ENCODE results near the gene GRIK1.

GRIK1 gene

DNA sequence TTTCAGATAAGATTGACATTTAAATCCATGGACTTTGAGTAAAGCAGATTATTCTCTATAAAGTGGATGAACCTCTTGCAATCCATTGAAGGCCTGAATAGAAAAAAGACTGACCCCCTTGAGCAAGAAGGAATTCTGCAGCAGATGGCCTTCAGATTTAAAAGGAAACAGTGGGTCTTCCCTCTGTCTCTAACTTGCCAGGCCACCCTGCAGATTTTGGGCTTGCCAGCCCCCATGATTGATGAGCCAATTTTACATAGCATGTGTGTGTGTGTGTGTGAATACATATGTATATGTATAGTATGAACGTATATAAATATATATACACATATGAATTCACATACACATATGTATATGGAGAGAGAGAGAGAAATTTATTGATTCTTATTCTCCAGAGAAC lies 113.4 kb downstream of the GRIK1 start:
- DNase-seq: no peak

DNA sequence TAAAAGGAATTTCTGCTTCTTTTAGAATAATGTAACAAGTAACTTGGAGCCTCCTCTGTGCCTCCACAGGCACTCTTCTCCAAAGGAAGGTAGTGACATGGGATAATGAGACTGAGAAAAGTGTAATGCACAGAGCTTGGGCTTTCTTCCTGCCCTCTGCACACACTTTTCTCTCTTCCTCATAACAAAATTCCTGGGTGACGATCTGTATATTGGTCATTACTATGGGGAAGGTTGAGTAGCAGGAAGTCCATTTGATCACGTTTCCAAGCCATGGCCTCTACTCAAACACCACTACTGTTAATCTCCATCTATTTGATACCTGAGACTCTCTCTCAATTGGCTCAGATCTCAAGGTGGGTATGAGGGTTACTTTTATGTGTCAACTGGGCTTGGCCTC lies 113.9 kb downstream of the GRIK1 start:
- no peak for DNase-seq

DNA sequence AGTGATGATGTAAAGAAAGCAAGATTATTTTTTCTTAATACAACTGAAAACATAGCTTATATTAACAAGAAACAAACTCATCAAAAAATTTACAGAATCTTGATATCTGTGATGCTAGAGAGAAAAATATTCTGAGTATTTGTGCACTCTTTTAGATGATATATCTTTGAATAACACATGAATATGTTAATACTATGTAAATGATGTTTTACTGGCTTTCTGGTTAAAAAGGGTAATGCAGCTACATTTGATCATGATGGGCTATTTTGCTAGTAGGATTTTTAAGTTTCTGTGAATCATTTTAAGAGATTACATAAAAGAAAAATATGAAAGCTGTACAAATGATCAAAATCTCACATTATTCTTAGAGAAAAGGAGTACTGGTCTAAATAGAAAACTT lies 114.5 kb downstream of the GRIK1 start:
- DNase-seq: no peak

GRCh38 chr21:29822064-29822463 lies 117.7 kb downstream of the GRIK1 start:
- no peak for DNase-seq

GRCh38 chr21:29821230-29821629 lies 118.6 kb downstream of the GRIK1 start:
- DNase-seq: no peak

DNA sequence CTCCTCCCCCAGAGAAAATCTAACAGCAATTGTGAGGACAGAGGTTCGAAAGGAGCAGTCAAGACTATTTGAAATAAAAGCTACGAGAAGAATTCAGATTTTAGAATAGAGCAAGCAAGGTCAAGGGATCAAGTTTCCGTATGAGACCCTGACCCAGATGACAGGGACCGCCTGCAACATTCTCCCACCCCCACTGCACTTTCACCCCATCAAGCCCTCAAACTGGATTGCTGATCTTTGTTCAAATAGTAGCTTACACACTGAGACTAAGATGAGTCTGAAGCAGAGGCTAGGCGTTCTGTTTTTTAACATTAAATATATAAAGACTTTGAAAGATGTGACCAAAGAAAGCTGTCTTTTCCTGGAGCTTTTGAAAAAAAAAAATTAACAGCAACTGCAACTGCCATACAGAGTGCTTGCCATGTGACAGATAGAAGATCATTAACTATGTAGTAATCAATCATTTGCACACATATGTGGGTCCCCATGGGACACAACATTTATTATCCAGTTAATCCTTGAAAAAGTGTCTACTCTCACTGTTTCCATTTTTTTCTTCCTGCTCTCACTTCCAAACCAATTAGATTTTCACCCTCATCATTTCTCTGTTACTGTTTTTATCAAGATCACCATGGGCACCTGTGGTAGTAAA lies 120.0 kb downstream of the GRIK1 start:
- no peak for DNase-seq

DNA sequence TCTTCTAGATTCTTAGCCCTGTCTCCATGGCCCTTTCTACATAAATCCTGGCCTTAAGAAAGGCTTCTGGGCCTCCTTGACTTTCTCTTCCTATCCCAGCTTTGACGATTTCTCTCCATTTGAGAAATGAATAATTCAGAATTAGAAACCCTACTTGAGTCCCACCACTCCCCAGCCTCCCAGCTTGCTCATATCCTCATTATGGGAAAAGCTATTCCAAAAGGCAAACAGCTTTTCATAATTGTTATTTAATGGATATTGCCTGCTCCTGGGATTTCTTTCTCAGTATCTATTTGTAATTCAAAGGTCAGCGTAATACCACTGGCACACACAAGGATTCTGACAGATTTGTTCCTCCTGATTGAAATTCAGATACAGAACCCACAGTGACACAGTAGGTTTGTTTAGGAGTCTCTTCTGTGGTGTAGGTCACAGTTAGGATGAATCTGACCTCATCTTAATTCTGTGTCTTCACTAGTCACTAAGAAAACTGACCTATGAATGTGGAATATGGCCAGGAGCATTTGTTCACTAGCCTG lies 121.3 kb downstream of the GRIK1 start:
- no peak for DNase-seq

GRCh38 chr21:29817450-29817849 lies 122.3 kb downstream of the GRIK1 start:
- no peak for DNase-seq

DNA sequence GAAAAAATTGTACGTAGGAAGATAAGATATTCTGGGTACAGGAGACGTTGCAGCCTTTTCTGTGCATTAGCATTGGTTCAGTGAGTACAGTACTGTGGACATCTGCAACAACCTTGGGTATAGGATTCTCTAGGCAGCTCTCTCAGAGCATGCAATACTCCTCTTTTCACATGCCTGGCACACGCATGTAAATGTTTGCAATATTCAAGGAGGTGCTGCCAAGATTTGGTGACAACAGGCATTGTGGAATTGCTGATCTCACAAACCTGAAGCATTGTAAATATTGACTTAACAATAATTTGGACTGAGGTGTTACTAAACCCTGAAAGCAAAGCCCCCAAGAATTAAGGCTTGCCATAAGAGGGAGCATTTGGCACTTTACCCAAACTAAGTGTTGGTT lies 126.8 kb downstream of the GRIK1 start:
- DNase-seq: no peak

DNA sequence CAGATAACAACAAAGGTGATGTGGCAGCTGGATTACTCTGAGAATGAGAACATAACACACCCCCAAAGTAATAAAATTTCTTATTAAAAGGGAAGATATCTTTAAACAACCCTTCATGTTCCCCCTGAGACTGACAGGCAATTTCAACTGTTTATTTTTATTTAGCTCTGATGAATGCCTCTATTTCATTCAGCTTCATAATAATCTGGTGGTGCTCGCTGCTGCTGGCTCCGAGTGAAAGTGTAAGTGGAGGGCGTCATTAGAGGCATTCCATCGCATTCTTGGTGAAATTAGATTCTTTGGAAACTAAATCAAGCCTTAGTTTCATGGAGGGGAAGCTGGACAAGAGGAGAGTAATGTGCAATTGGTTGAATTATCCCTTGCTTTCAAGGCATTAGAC lies 128.9 kb downstream of the GRIK1 start:
- DNase-seq: no peak

- no peak for DNase-seq
These were observed 131.6 kb downstream of the GRIK1 start for GRCh38 chr21:29808153-29808552.

DNA sequence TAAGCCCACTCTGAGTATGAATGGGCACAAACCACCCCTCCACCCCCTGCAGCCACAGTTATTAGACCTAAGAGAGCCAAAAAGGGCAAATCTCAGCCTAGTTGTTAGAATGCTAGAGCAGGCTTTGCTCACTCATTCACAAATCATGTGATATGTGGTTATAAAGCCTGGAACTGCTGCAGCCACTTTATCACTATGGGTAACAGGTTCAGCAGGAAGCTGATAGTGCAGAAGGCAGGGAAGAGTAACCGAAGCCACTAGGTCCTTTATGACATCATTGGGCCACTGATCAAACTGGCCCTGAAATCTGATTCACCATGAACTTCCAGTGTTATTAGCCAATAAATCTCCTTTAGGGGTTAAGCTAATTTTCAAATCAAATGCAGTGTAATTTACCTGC lies 134.7 kb downstream of the GRIK1 start:
- no peak for DNase-seq

DNA sequence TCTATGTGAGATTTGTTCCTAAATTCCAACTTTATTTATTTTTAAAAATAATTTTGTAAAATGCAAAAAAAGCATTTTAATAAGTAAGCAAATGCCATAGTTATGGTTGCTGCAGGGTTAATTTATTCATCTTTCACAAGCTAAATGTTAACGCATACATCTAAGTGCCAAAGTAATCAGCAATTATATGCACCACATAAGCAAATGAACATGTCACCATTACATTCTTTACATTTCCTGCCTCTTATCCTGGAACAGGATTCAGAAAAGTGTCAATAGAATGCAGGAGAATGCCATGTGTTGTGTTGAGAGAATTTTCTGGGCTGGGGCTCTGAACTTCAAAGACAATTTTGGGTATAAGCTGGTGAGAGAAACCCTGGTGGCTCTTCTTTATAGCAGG lies 136.6 kb downstream of the GRIK1 start:
- DNase-seq: no peak

- no peak for DNase-seq
These were observed 138.7 kb downstream of the GRIK1 start for GRCh38 chr21:29801122-29801521.

DNA sequence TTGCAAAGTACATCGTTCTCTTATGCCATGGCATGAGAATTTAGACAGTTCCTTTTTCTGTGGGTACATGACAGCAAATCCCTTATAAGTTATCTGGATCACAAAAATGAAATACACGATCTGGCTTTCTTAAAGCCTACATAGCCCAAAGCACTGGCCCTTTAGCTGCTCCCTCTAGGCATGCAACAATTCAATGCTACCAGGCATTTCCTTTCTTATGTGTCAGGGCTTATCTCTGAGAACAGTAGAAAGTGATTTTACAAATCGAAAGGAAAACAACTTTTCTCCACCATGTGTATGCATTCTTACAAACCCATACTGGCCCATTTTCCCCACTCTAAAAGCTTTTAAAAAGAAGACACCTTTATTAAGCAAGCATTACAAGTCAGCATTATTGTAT lies 139.7 kb downstream of the GRIK1 start:
- no peak for DNase-seq

- no peak for DNase-seq
These were observed 141.0 kb downstream of the GRIK1 start for GRCh38 chr21:29798840-29799239.

- DNase-seq: no peak
These were observed 142.6 kb downstream of the GRIK1 start for GRCh38 chr21:29797155-29797554.

DNA sequence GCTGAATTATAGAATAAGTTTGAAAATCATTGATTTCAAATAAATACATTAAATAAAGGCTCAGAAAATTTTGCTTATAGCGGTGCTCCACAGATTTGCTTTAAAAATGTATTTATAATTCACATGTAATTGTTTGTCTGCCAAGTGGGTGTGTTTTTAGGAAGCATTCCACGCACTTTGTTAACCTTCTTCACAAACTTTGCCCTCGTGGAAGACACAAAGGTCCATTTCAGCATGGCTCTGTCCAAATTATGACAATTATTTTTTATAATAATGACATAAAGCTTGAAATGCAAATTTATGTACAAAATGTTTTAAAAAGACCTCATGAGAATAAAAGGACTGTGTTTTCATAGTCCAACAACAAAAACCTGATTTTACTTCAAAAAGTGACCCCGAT lies 146.1 kb downstream of the GRIK1 start:
- no peak for DNase-seq

GRCh38 chr21:29789393-29789792 lies 150.4 kb downstream of the GRIK1 start:
- DNase-seq: no peak

DNA sequence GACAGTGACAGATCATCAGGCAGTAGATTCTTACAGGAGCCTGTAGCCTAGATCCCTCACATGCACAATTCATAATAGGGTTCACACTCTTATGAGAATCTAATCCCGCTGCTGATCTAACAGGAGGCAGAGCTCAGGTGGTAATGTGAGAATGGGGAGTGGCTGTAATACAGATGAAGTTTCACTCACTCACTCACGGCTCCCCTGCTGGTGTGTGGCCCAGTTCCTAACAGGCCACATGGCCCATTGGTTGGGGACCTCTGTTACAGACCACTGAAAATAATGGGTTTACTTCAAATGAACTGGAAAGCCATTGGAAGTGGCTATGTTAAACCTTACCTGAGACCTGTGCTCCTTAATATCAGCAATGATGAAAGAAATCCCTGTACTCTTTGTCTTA lies 151.0 kb downstream of the GRIK1 start:
- no peak for DNase-seq

DNA sequence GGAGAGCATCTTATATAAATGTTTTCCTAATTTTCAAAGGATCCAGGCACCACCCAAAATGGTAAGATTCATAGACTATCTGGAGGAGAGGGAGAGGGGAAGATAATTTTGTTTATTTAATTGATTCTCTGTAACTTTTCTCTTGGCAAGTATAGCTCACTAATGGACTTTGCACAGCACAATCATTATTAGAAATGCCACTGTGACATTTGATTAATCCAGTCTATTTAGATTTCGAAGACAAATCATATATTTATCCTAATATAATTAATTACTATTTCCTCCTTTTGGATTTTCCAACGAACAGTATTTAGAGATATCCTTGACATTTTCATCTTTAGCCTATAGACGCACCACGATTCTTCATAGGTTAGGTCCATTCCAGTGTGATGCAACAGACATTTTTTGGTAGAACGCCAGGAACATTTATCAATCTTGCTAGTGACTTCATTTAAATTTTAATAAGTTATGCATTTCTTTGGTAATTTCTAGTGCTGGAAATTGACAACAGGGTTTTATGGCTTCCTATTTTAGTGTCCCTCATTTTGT lies 152.4 kb downstream of the GRIK1 start:
- no peak for DNase-seq

DNA sequence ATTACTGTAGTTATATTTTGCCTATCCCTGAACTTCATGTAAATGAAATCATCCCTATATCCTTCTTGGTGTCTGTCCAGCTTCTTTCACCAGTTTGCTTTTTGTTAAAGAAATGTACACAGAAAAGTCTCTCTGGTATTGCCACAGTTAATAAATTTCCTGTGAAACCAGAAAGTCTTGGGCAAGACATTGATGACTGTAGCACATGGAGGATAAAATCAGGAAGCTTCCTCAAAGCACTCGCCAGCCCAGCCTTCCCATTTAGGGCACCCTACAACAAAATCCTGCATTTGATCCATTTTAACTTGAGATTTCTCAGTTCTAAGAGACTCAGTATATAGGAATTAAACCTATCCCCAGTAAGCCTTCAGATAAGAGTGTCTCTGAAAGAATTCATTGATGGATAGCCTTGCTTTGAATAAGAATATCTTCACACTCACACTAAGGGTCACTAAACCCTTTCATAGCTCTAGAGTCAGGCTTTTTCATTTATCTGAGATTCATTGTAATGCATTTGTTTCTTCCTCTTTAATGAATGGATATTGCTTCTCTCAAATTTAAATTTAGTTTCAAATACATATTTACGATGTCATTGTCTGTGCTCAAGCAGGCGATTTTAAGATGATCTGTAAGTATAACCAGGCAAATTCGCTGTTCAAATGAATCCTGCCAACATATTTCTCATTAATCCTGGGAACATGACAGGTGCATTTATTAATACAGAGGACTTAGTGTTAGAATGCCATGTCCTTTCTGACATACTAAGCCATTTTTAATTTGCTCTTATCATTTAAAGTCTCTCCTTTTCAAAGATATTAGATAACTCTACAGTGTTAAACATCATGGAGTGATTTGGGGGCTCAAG lies 153.1 kb downstream of the GRIK1 start:
- no peak for DNase-seq

- no peak for DNase-seq
These were observed 162.6 kb downstream of the GRIK1 start for GRCh38 chr21:29777160-29777559.

- no peak for DNase-seq
These were observed 164.3 kb downstream of the GRIK1 start for GRCh38 chr21:29775462-29775861.

Measured in SIG-M5 (cell line).